ENCODE data around the gene CRTC3. TPM values are rescaled to one million over a fixed set of nuclear protein-coding genes. Genes with fewer than 3 reads are reported as not detected.

CRTC3 gene
- total RNA-seq, 2 experiments from 2014 or later = 5.6 to 14.7 TPM

DNA sequence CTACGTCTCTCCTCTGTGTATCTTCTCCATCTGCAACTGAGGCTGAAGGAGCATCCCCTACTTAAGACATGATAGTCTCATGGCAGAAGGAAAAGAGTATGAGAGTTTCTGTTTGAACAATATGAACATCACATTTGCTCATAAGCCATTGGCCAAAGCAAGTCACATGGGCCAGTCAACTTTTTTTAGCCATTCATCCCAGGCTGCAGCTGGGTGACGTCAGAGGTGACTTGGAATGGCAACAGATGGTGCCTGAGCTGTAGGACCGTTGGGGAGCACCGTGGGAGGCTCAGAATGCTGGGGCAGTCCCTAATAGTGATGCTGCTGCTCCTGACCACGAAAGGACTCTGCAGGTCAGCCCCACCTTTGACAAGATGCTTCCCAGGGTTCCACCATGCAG is 58.7 kb downstream of the CRTC3 start:
- no peak overlapping the region for H3K27ac ChIP-seq (ENCODE audit: low read depth, low read length, poor library complexity, severe bottlenecking)
- ChIA-PET POLR2A (no interaction called here), CTCF (ENCODE audit: unreplicated experiment) (no interaction called here)
- TF ChIP-seq, protein P1, sequence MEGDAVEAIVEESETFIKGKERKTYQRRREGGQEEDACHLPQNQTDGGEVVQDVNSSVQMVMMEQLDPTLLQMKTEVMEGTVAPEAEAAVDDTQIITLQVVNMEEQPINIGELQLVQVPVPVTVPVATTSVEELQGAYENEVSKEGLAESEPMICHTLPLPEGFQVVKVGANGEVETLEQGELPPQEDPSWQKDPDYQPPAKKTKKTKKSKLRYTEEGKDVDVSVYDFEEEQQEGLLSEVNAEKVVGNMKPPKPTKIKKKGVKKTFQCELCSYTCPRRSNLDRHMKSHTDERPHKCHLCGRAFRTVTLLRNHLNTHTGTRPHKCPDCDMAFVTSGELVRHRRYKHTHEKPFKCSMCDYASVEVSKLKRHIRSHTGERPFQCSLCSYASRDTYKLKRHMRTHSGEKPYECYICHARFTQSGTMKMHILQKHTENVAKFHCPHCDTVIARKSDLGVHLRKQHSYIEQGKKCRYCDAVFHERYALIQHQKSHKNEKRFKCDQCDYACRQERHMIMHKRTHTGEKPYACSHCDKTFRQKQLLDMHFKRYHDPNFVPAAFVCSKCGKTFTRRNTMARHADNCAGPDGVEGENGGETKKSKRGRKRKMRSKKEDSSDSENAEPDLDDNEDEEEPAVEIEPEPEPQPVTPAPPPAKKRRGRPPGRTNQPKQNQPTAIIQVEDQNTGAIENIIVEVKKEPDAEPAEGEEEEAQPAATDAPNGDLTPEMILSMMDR (conservative IDR thresholded peaks at IDR 0.05; ENCODE audit: low read length) = no peak
- no peak for TF ChIP-seq EZH2phosphoT487 (IDR thresholded peaks at IDR 0.05; ENCODE audit: borderline replicate concordance, low read depth, low read length)
- no peak overlapping the region for H3K4me2 ChIP-seq (ENCODE audit: low read length)
- H3K9me2 ChIP-seq (ENCODE audit: insufficient read depth, low read length) = no peaks in the 10 kb centered on the region
- peaks cover 23% of the 10 kb centered on the region for H3K4me1 ChIP-seq (ENCODE audit: insufficient read depth, low read length, poor library complexity, severe bottlenecking)
- BruUV-seq (replicated peaks) = no TSS peak
- DNase-seq (ENCODE audit: low spot score) = no peak
- no peaks in the 10 kb centered on the region for H3K36me3 ChIP-seq (ENCODE audit: insufficient read depth, low read length)
- no peak overlapping the region for H2AFZ ChIP-seq (ENCODE audit: low read length)
- no peaks in the 10 kb centered on the region for H3K79me2 ChIP-seq (ENCODE audit: insufficient read depth, low read depth, low read length)
- H4K20me1 ChIP-seq (ENCODE audit: insufficient read depth, low read length) = no peaks in the 10 kb centered on the region
- H3K9me3 ChIP-seq (ENCODE audit: low read length) = no peaks in the 10 kb centered on the region
- no peak overlapping the region for H3K4me3 ChIP-seq (ENCODE audit: low read depth, low read length, poor library complexity, severe bottlenecking)
- intact Hi-C loops (cut with micrococcal nuclease; ENCODE audit: unreplicated experiment) = no loop called here

DNA sequence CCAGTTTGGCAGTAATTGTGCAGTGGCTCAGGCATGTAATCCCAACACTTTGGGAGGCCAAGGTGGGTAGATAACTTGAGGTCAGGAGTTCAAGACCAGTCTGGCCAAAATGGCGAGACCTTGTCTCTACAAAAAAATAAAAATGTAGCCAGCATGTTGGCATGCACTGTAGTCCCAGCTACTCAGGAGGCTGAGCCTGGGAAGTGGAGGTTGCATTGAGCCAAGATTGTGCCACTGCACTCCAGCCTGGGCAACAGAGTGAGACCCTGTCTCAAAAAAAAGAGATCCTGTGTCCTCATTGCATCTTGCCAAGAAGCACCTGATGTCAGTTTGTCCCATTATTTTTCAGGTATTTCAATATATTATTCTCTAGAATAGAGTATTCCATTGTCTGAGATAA is 61.8 kb downstream of the CRTC3 start:
- Histone ChIP-seq H3K79me2 (ENCODE audit: insufficient read depth, low read depth, low read length) (no peaks in the 10 kb centered on the region), H3K4me2 (ENCODE audit: low read length) (no peak overlapping the region), H3K27ac (ENCODE audit: low read depth, low read length, poor library complexity, severe bottlenecking) (no peak overlapping the region), H3K36me3 (ENCODE audit: insufficient read depth, low read length) (no peaks in the 10 kb centered on the region), H3K9me2 (ENCODE audit: insufficient read depth, low read length) (no peaks in the 10 kb centered on the region), H3K9me3 (ENCODE audit: low read length) (no peaks in the 10 kb centered on the region), H3K4me3 (ENCODE audit: low read depth, low read length, poor library complexity, severe bottlenecking) (no peak overlapping the region), H2AFZ (ENCODE audit: low read length) (no peak overlapping the region), H4K20me1 (ENCODE audit: insufficient read depth, low read length) (no peaks in the 10 kb centered on the region), H3K4me1 (ENCODE audit: insufficient read depth, low read length, poor library complexity, severe bottlenecking) (peaks cover 53% of the 10 kb centered on the region)
- TF ChIP-seq EZH2phosphoT487 (IDR thresholded peaks at IDR 0.05; ENCODE audit: borderline replicate concordance, low read depth, low read length) = no peak
- TF ChIP-seq, protein P1 (conservative IDR thresholded peaks at IDR 0.05; ENCODE audit: low read length) = no peak
- no TSS peak for BruUV-seq (replicated peaks)
- DNase-seq (ENCODE audit: low spot score) = no peak
- intact Hi-C loops (cut with micrococcal nuclease; ENCODE audit: unreplicated experiment) = no loop called here
- ChIA-PET POLR2A (interaction anchor here (0.6 to 1.0 kb wide), 3 partner anchors 13 to 271 kb away, joined by 3 to 4 read pairs (median 3); no protein-coding TSS in a partner anchor), CTCF (ENCODE audit: unreplicated experiment) (interaction anchor here (0.6 kb wide), 1 partner anchor 17 kb away, joined by 5 read pairs; no protein-coding TSS in a partner anchor)

DNA sequence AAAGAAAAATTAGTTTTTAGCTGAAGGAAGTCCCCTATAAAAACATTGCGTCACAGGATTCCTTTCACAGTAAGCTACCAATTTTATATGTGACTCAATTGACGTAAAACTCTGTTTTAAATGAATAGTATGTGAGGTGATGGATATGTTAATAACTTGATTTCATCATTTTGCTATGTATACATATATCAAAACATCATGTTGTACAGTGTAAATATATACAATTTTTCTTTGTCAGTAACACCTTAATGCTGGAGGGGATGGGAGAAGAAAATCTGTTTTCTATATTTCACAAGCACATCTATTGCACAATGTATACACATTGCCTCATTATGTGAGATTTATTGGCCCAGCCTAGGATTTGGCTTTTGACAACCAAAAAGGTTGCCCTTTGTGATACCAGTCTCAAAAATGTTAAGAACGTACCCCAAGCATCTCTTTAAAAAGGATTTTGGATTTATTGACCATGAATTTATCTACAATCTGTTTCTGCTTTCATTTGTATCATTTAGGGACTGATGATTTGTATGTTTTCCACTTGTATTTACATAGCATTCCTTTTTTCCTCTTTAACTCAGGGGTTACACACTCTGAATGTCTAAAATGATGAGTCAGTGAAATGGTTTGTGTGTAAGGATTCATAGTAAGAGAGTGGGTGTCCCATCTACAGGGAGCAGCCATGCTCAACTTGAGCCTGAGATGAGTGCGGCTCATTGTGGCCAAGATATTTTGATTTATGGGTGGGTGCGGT is 62.6 kb downstream of the CRTC3 start:
- no peak overlapping the region for H3K27ac ChIP-seq (ENCODE audit: low read depth, low read length, poor library complexity, severe bottlenecking)
- no peaks in the 10 kb centered on the region for H3K9me3 ChIP-seq (ENCODE audit: low read length)
- no peaks in the 10 kb centered on the region for H3K9me2 ChIP-seq (ENCODE audit: insufficient read depth, low read length)
- POLR2A ChIA-PET = interaction anchor here (0.6 to 1.0 kb wide), 3 partner anchors 13 to 270 kb away, joined by 3 to 4 read pairs (median 3); no protein-coding TSS in a partner anchor
- H3K4me1 ChIP-seq (ENCODE audit: insufficient read depth, low read length, poor library complexity, severe bottlenecking) = peaks cover 54% of the 10 kb centered on the region
- CTCF ChIA-PET (ENCODE audit: unreplicated experiment) = no interaction called here
- no peaks in the 10 kb centered on the region for H3K36me3 ChIP-seq (ENCODE audit: insufficient read depth, low read length)
- no peak overlapping the region for H2AFZ ChIP-seq (ENCODE audit: low read length)
- no peak overlapping the region for H3K4me3 ChIP-seq (ENCODE audit: low read depth, low read length, poor library complexity, severe bottlenecking)
- no peaks in the 10 kb centered on the region for H4K20me1 ChIP-seq (ENCODE audit: insufficient read depth, low read length)
- no peak overlapping the region for H3K4me2 ChIP-seq (ENCODE audit: low read length)
- H3K79me2 ChIP-seq (ENCODE audit: insufficient read depth, low read depth, low read length) = no peaks in the 10 kb centered on the region
- no peak for TF ChIP-seq EZH2phosphoT487 (IDR thresholded peaks at IDR 0.05; ENCODE audit: borderline replicate concordance, low read depth, low read length)
- TF ChIP-seq, protein P1 (conservative IDR thresholded peaks at IDR 0.05; ENCODE audit: low read length) = no peak
- no TSS peak for BruUV-seq (replicated peaks)
- intact Hi-C loops (cut with micrococcal nuclease; ENCODE audit: unreplicated experiment) = no loop called here
- no peak for DNase-seq (ENCODE audit: low spot score)

All from OCI-LY7 (cell line).